GM23248 (cell line): ENCODE data around the gene SARNP. TPM values are rescaled to one million over a fixed set of nuclear protein-coding genes. Genes with fewer than 3 reads are reported as not detected.
A peak's percentile ranks its signal among the peaks of the same experiment; 100 is the strongest.

Source experiments
- DNase-seq: peaks from one replicate; pipeline ENCODE4 v3.0.0-alpha.2; 2015
- H2AFZ ChIP-seq: fragments of 200-600 bp; sonication (generic); 2 replicates; pipeline ENCODE4 v1.6.1; 2016; ENCODE audit warnings: antibody characterized with exemption
- H3F3A ChIP-seq: fragments of 200-600 bp; sonication (generic); 2 replicates; pipeline ENCODE4 v1.6.1; 2016; ENCODE audit warnings: mild to moderate bottlenecking, antibody characterized with exemption, mixed run types; ENCODE audit not compliant: insufficient read depth
- H3K27ac ChIP-seq: fragments of 200-600 bp; sonication (generic); 2 replicates; pipeline ENCODE4 v1.5.1; 2016; ENCODE audit warnings: mild to moderate bottlenecking
- H3K27me3 ChIP-seq: fragments of 200-600 bp; sonication (generic); replicated peaks from 2 replicates; pipeline ENCODE4 v1.6.1; 2016; ENCODE audit warnings: mild to moderate bottlenecking; ENCODE audit not compliant: insufficient read depth
- H3K36me3 ChIP-seq: fragments of 200-600 bp; sonication (generic); 2 replicates; pipeline ENCODE4 v1.6.1; 2016; ENCODE audit warnings: low read depth, mild to moderate bottlenecking
- H3K4me1 ChIP-seq: fragments of 200-600 bp; sonication (generic); 2 replicates; pipeline ENCODE4 v1.6.1; 2016; ENCODE audit warnings: mild to moderate bottlenecking; ENCODE audit not compliant: insufficient read depth
- H3K4me2 ChIP-seq: fragments of 200-600 bp; sonication (generic); one replicate; pipeline ENCODE4 v1.6.1; 2016; ENCODE audit warnings: mild to moderate bottlenecking; ENCODE audit not compliant: unreplicated experiment
- H3K4me3 ChIP-seq: fragments of 200-600 bp; sonication (generic); 2 replicates; pipeline ENCODE4 v1.5.1; 2016; ENCODE audit warnings: mild to moderate bottlenecking
- H3K79me2 ChIP-seq: fragments of 200-600 bp; sonication (generic); 2 replicates; pipeline ENCODE4 v1.6.1; 2016; ENCODE audit warnings: mild to moderate bottlenecking; ENCODE audit not compliant: insufficient read depth
- H3K9ac ChIP-seq: fragments of 200-600 bp; sonication (generic); 2 replicates; pipeline ENCODE4 v1.6.1; 2016; ENCODE audit warnings: mild to moderate bottlenecking
- H3K9me2 ChIP-seq: fragments of 200-600 bp; sonication (generic); 2 replicates; pipeline ENCODE4 v1.6.1; 2016; ENCODE audit warnings: mixed run types, mild to moderate bottlenecking, moderate library complexity; ENCODE audit not compliant: insufficient read depth
- H3K9me3 ChIP-seq: fragments of 200-600 bp; sonication (generic); one replicate; pipeline ENCODE4 v1.6.1; 2017; ENCODE audit warnings: low read depth
- H4K20me1 ChIP-seq: fragments of 200-600 bp; sonication (generic); 2 replicates; pipeline ENCODE4 v1.6.0; 2016; ENCODE audit not compliant: insufficient read depth
- EZH2 ChIP-seq: fragments of 200-600 bp; sonication (generic); IDR thresholded peaks from 2 replicates; pipeline ENCODE4 v1.6.1; 2018; ENCODE audit warnings: antibody characterized with exemption, mild to moderate bottlenecking; ENCODE audit not compliant: insufficient read depth, poor library complexity, severe bottlenecking
- EZH2phosphoT487 ChIP-seq: fragments of 200-600 bp; sonication (generic); IDR thresholded peaks from 2 replicates; pipeline ENCODE4 v1.6.1; 2018; ENCODE audit warnings: antibody characterized with exemption, moderate library complexity, mild to moderate bottlenecking, low read depth; ENCODE audit not compliant: insufficient read depth
- WGBS, 2 experiments: methylation state at CpG; one replicate each; pipeline ENCODE4 v1.1.6; 2015 to 2017; ENCODE audit warnings: low lambda C conversion rate in 2 of 2, low coverage in 1 of 2; ENCODE audit errors: missing lambda C conversion rate in 2 of 2; 5-methylcytosine and 5-hydroxymethylcytosine counted together
- in situ Hi-C: fragments of 300-500 bp; cut with MboI; formaldehyde crosslinking; loops from 2 replicates; pipeline ENCODE4 v1.15.0; 2020
- polyA plus RNA-seq: library from polyadenylated mRNA; unstranded; fragments of >200 nt; fragmentation: Nextera tagmentation; extraction: Ambion mirVana; gene quantifications from 2 replicates; pipeline ENCODE4 v1.2.1, GENCODE V29; 2016
- total RNA-seq: library from RNA; depleted of rRNA; stranded (reverse); fragments of >200 nt; shearing (Covaris generic); gene quantifications from 2 replicates; pipeline ENCODE4 v1.2.3, GENCODE V29; 2014

The SARNP gene
- total and polyA plus RNA-seq, 2 experiments from 2014 or later = 53.6 to 131 TPM

- no peaks in the 10 kb centered on the region for H3K9me3 ChIP-seq
- H4K20me1 ChIP-seq = no peaks in the 10 kb centered on the region
- no peak overlapping the region for H3K4me2 ChIP-seq
- in situ Hi-C loops = no loop called here
- no peak for TF ChIP-seq EZH2phosphoT487
- TF ChIP-seq EZH2 = no peak
- no peak for DNase-seq
- H3K27ac ChIP-seq = no peak overlapping the region
- peaks cover 15% of the 10 kb centered on the region for H3F3A ChIP-seq
- no peaks in the 10 kb centered on the region for H3K9me2 ChIP-seq
- H3K27me3 ChIP-seq = no peaks in the 10 kb centered on the region
- H3K79me2 ChIP-seq = peaks cover 26% of the 10 kb centered on the region
- peaks cover 16% of the 10 kb centered on the region for H3K4me1 ChIP-seq
- H3K9ac ChIP-seq = no peak overlapping the region
- WGBS, 2 experiments = 93 to 94% methylated on average over 2 of the region's 2 CpGs
- H2AFZ ChIP-seq = no peak overlapping the region
- no peaks in the 10 kb centered on the region for H3K36me3 ChIP-seq
- no peak overlapping the region for H3K4me3 ChIP-seq
These were observed 83.7 kb downstream of the SARNP start for GRCh38 chr12:55733858-55734257.

GRCh38 chr12:55733021-55733555, 84.4 kb downstream of the SARNP start:
- peaks cover 13% of the 10 kb centered on the region for H3K4me1 ChIP-seq
- TF ChIP-seq EZH2 (no peak), EZH2phosphoT487 (no peak)
- H3K9ac ChIP-seq = no peak overlapping the region
- peaks cover 15% of the 10 kb centered on the region for H3F3A ChIP-seq
- no peaks in the 10 kb centered on the region for H3K9me3 ChIP-seq
- no peak overlapping the region for H3K27ac ChIP-seq
- no peaks in the 10 kb centered on the region for H3K36me3 ChIP-seq
- DNase-seq = no peak
- 77 to 78% methylated on average over 14 of the region's 14 CpGs for WGBS, 2 experiments
- H3K9me2 ChIP-seq = no peaks in the 10 kb centered on the region
- no peak overlapping the region for H3K4me3 ChIP-seq
- no peaks in the 10 kb centered on the region for H3K27me3 ChIP-seq
- no peak overlapping the region for H2AFZ ChIP-seq
- in situ Hi-C loops = no loop called here
- H4K20me1 ChIP-seq = no peaks in the 10 kb centered on the region
- H3K79me2 ChIP-seq = peaks cover 31% of the 10 kb centered on the region
- no peak overlapping the region for H3K4me2 ChIP-seq

- in situ Hi-C loops = no loop called here
- H3K4me3 ChIP-seq = no peak overlapping the region
These were observed 85.2 kb downstream of the SARNP start for GRCh38 chr12:55732288-55732687.

GRCh38 chr12:55729819-55730818, 87.4 kb downstream of the SARNP start:
- WGBS, 2 experiments = 3 to 6% methylated on average over 19 of the region's 19 CpGs
- 0 out of 2 replicates have a peak, but pooled peaks cover 3% of the 10 kb centered on the region for H4K20me1 ChIP-seq
- no peaks in the 10 kb centered on the region for H3K9me2 ChIP-seq
- no peaks in the 10 kb centered on the region for H3K27me3 ChIP-seq
- H2AFZ ChIP-seq = peak overlapping the region; percentile 67
- TF ChIP-seq EZH2 = no peak
- H3K4me2 ChIP-seq = peak overlapping the region; percentile 99
- peaks cover 16% of the 10 kb centered on the region for H3K36me3 ChIP-seq
- peak; percentile 82 for DNase-seq
- in situ Hi-C loops = no loop called here
- H3K79me2 ChIP-seq = peaks cover 58% of the 10 kb centered on the region
- peaks cover 25% of the 10 kb centered on the region for H3K4me1 ChIP-seq
- peaks cover 33% of the 10 kb centered on the region for H3F3A ChIP-seq
- peak overlapping the region; percentile 99 for H3K27ac ChIP-seq
- peak overlapping the region; percentile 97 for H3K9ac ChIP-seq
- H3K9me3 ChIP-seq = no peaks in the 10 kb centered on the region
- peak overlapping the region; percentile 97 for H3K4me3 ChIP-seq

More at GRCh38 chr12:55732288-55732687, 85.2 kb downstream of the SARNP start:
- Histone ChIP-seq H4K20me1 (0 out of 2 replicates have a peak, but pooled peaks cover under 1% of the 10 kb centered on the region), H2AFZ (no peak overlapping the region), H3K9me3 (no peaks in the 10 kb centered on the region), H3K9me2 (no peaks in the 10 kb centered on the region), H3K27ac (no peak overlapping the region), H3K9ac (no peak overlapping the region), H3K36me3 (no peaks in the 10 kb centered on the region), H3K4me1 (peaks cover 9% of the 10 kb centered on the region; the same call in 1 of the 2 replicates), H3K27me3 (no peaks in the 10 kb centered on the region), H3F3A (peaks cover 15% of the 10 kb centered on the region), H3K79me2 (peaks cover 39% of the 10 kb centered on the region), H3K4me2 (no peak overlapping the region)
- 94 to 95% methylated on average over 4 of the region's 4 CpGs for WGBS, 2 experiments
- DNase-seq = no peak
- no peak for TF ChIP-seq EZH2phosphoT487
- TF ChIP-seq EZH2 = no peak
